ENCODE measurements around the gene RAB39A. TPM values are rescaled to one million over a fixed set of nuclear protein-coding genes. Genes with fewer than 3 reads are reported as not detected.

RAB39A gene
- total RNA-seq, 1 donor from 2014 or later: 1.7 TPM

GRCh38 chr11:107951155-107951554, 22.9 kb downstream of the RAB39A start:
- no peaks in the 10 kb centered on the region for H3K36me3 ChIP-seq
- no peaks in the 10 kb centered on the region for H3K27me3 ChIP-seq
- H3K27ac ChIP-seq: no peak overlapping the region
- intact Hi-C loops (cut with DNase I): no loop called here
- DNase-seq (ENCODE audit: extremely low spot score in 2 of 2): no peak
- no peak overlapping the region for H3K4me3 ChIP-seq
- TF ChIP-seq POLR2A (IDR thresholded peaks at IDR 0.05) (no peak), POLR2AphosphoS5 (IDR thresholded peaks at IDR 0.05; ENCODE audit: insufficient read depth in 1 of 2, low read depth in 1 of 2) (no peak), CTCF (IDR thresholded peaks at IDR 0.05) (no peak)
- H3K4me1 ChIP-seq: no peaks in the 10 kb centered on the region
- no peaks in the 10 kb centered on the region for H3K9me3 ChIP-seq

DNA sequence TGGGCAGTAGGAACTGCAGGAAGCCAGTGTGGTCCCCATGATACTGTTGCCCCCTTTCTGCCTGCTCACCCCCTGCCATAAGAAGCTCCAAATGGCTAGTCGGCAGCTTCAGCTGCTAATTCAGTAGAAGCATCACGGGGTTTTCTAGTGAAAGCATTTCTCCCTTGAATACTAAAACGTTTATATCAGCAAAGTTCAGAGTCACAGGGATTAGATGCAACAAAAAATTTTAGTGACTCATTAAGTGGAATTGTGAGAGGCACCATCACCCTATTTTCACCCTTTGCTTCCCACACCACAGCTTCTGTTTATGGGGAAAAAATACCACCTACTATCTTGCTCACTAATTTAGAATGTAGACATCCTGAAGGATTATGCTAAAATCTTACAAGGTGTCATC, 25.2 kb downstream of the RAB39A start:
- H3K27ac ChIP-seq: no peak overlapping the region
- DNase-seq (ENCODE audit: extremely low spot score in 2 of 2): no peak
- H3K27me3 ChIP-seq: no peaks in the 10 kb centered on the region
- no peak for TF ChIP-seq POLR2A (IDR thresholded peaks at IDR 0.05)
- TF ChIP-seq CTCF (IDR thresholded peaks at IDR 0.05): no peak
- no peak for TF ChIP-seq POLR2AphosphoS5 (IDR thresholded peaks at IDR 0.05; ENCODE audit: insufficient read depth in 1 of 2, low read depth in 1 of 2)
- intact Hi-C loops (cut with DNase I): no loop called here
- H3K9me3 ChIP-seq: no peaks in the 10 kb centered on the region
- no peak overlapping the region for H3K4me3 ChIP-seq
- peaks cover 10% of the 10 kb centered on the region for H3K4me1 ChIP-seq
- no peaks in the 10 kb centered on the region for H3K36me3 ChIP-seq

- H3K27ac ChIP-seq: no peak overlapping the region
- DNase-seq (ENCODE audit: extremely low spot score in 2 of 2): no peak
- no peaks in the 10 kb centered on the region for H3K9me3 ChIP-seq
- TF ChIP-seq CTCF (IDR thresholded peaks at IDR 0.05) (no peak), POLR2AphosphoS5 (IDR thresholded peaks at IDR 0.05; ENCODE audit: insufficient read depth in 1 of 2, low read depth in 1 of 2) (no peak), POLR2A (IDR thresholded peaks at IDR 0.05) (no peak)
- no peak overlapping the region for H3K4me3 ChIP-seq
- H3K36me3 ChIP-seq: no peaks in the 10 kb centered on the region
- peaks cover 10% of the 10 kb centered on the region for H3K4me1 ChIP-seq
- intact Hi-C loops (cut with DNase I): no loop called here
- no peaks in the 10 kb centered on the region for H3K27me3 ChIP-seq
Measured at GRCh38 chr11:107956543-107956942, 28.3 kb downstream of the RAB39A start.

GRCh38 chr11:107957109-107957588, 28.9 kb downstream of the RAB39A start:
- intact Hi-C loops (cut with DNase I): no loop called here
- Histone ChIP-seq H3K4me3 (no peak overlapping the region), H3K27ac (no peak overlapping the region), H3K4me1 (peaks cover 10% of the 10 kb centered on the region), H3K27me3 (no peaks in the 10 kb centered on the region), H3K36me3 (no peaks in the 10 kb centered on the region), H3K9me3 (no peaks in the 10 kb centered on the region)
- TF ChIP-seq POLR2AphosphoS5 (IDR thresholded peaks at IDR 0.05; ENCODE audit: insufficient read depth in 1 of 2, low read depth in 1 of 2) (no peak), CTCF (IDR thresholded peaks at IDR 0.05) (no peak), POLR2A (IDR thresholded peaks at IDR 0.05) (no peak)
- no peak for DNase-seq (ENCODE audit: extremely low spot score in 2 of 2)

DNA sequence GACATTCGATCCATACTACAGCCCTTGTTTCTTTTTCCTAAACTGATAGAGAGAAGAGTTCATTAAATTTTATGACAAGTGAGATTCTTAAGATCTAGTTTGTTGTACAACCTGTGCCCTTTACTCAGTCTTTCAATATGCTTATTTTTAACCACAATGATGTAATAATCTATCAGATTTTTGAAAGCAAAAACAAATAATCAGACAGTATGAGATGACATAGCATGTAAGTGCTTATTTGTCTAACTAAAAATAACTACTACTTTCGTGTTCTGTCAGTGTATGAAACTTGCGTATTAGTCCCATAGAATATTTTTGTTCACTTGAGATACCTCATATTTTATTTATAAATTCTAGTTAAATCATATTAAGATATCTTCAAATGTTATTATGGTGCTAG, 33.2 kb downstream of the RAB39A start:
- no peak overlapping the region for H3K27ac ChIP-seq
- DNase-seq (ENCODE audit: extremely low spot score in 2 of 2): no peak
- no peak for TF ChIP-seq POLR2A (IDR thresholded peaks at IDR 0.05)
- TF ChIP-seq CTCF (IDR thresholded peaks at IDR 0.05): no peak
- TF ChIP-seq POLR2AphosphoS5 (IDR thresholded peaks at IDR 0.05; ENCODE audit: insufficient read depth in 1 of 2, low read depth in 1 of 2): no peak
- no peaks in the 10 kb centered on the region for H3K9me3 ChIP-seq
- no peaks in the 10 kb centered on the region for H3K36me3 ChIP-seq
- intact Hi-C loops (cut with DNase I): no loop called here
- no peak overlapping the region for H3K4me3 ChIP-seq
- H3K4me1 ChIP-seq: peaks cover 10% of the 10 kb centered on the region
- H3K27me3 ChIP-seq: no peaks in the 10 kb centered on the region
